ENCODE measurements around the gene BEGAIN. TPM values are rescaled to one million over a fixed set of nuclear protein-coding genes. Genes with fewer than 3 reads are reported as not detected.

The BEGAIN gene
- polyA plus RNA-seq, 4 donors, result 1.3 to 13.5 (median 5.1) TPM

GRCh38 chr14:100540141-100540925, 46.9 kb downstream of the BEGAIN start:
- 85 to 93% (median 91%) methylated on average over 25 to 28 of the region's 28 CpGs for WGBS, 3 donors
- peaks cover 0 to 3% (median 0%) of the 10 kb centered on the region in 3 donors for H3K4me1 ChIP-seq (ENCODE audit: control insufficient read depth in 3 of 3, insufficient read depth in 2 of 3, low read depth in 1 of 3, low read length in 2 of 3)
- H3K4me3 ChIP-seq (ENCODE audit: low read depth in 1 of 3, low read length in 3 of 3), result no peak overlapping the region
- no peaks in the 10 kb centered on the region for H3K27me3 ChIP-seq (ENCODE audit: control insufficient read depth in 3 of 3, insufficient read depth in 3 of 3, low read length in 3 of 3)
- H3K36me3 ChIP-seq (ENCODE audit: control insufficient read depth in 3 of 3, insufficient read depth in 2 of 3, low read depth in 1 of 3, low read length in 3 of 3), result peaks cover 0 to 4% (median 0%) of the 10 kb centered on the region in 3 donors
- no peak for DNase-seq
- no peak overlapping the region for H3K27ac ChIP-seq (ENCODE audit: low read depth in 1 of 3, low read length in 2 of 3)
- no peaks in the 10 kb centered on the region for H3K9me3 ChIP-seq (ENCODE audit: control insufficient read depth in 2 of 2, insufficient read depth in 1 of 2, low read depth in 1 of 2, low read length in 1 of 2)
- no peak for FAIRE-seq

- Histone ChIP-seq H3K27me3 (ENCODE audit: control insufficient read depth in 3 of 3, insufficient read depth in 3 of 3, low read length in 3 of 3) (no peaks in the 10 kb centered on the region), H3K4me1 (ENCODE audit: control insufficient read depth in 3 of 3, insufficient read depth in 2 of 3, low read depth in 1 of 3, low read length in 2 of 3) (no peaks in the 10 kb centered on the region), H3K27ac (ENCODE audit: low read depth in 1 of 3, low read length in 2 of 3) (no peak overlapping the region), H3K9me3 (ENCODE audit: control insufficient read depth in 2 of 2, insufficient read depth in 1 of 2, low read depth in 1 of 2, low read length in 1 of 2) (no peaks in the 10 kb centered on the region), H3K36me3 (ENCODE audit: control insufficient read depth in 3 of 3, insufficient read depth in 2 of 3, low read depth in 1 of 3, low read length in 3 of 3) (peaks cover 0 to 4% (median 0%) of the 10 kb centered on the region in 3 donors), H3K4me3 (ENCODE audit: low read depth in 1 of 3, low read length in 3 of 3) (no peak overlapping the region)
- DNase-seq, result no peak
- WGBS, 3 donors, result 77 to 88% (median 85%) methylated on average over 11 to 13 of the region's 13 CpGs
- FAIRE-seq, result no peak
Measured at GRCh38 chr14:100539766-100540140, 47.5 kb downstream of the BEGAIN start.

DNA sequence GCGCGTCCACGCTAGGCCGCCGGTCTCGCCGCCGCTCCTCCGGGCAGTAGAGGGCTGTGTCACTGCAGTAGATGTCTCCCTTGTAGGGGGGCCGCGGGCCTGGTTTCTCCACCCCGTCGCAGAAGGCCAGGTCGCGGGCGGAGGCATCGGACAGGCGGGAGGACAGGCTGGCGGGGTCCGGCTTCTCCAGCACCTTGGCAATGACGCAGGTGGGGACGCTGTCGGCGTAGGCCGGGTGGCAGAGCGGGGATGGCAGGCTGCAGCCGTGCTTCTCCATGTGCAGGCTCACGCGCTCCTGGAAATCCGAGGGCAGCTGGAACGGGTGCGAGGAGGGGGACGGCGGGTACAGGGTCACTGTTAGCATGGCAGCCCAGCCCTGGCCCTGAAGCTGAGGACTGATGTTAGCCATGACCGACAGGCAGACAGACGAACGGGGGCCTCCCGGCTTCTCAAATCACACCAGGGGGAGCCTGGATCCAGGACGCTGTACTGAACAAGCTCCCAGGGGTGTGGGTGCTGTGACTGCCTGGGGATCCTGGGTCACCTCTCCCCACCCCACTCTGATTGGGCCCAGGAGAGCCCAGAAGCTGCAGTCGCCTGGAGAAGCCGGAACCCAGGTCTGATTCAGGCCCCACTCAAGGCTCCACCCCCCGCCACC, 48.1 kb downstream of the BEGAIN start:
- no peak overlapping the region for H3K4me3 ChIP-seq (ENCODE audit: low read depth in 1 of 3, low read length in 3 of 3)
- no peaks in the 10 kb centered on the region for H3K9me3 ChIP-seq (ENCODE audit: control insufficient read depth in 2 of 2, insufficient read depth in 1 of 2, low read depth in 1 of 2, low read length in 1 of 2)
- no peaks in the 10 kb centered on the region for H3K27me3 ChIP-seq (ENCODE audit: control insufficient read depth in 3 of 3, insufficient read depth in 3 of 3, low read length in 3 of 3)
- H3K4me1 ChIP-seq (ENCODE audit: control insufficient read depth in 3 of 3, insufficient read depth in 2 of 3, low read depth in 1 of 3, low read length in 2 of 3), result no peaks in the 10 kb centered on the region
- FAIRE-seq (no peak), DNase-seq (no peak)
- H3K36me3 ChIP-seq (ENCODE audit: control insufficient read depth in 3 of 3, insufficient read depth in 2 of 3, low read depth in 1 of 3, low read length in 3 of 3), result peaks cover 0 to 4% (median 0%) of the 10 kb centered on the region in 3 donors
- WGBS, 3 donors, result 95 to 97% (median 95%) methylated on average over 42 of the region's 42 CpGs
- H3K27ac ChIP-seq (ENCODE audit: low read depth in 1 of 3, low read length in 2 of 3), result no peak overlapping the region

DNA sequence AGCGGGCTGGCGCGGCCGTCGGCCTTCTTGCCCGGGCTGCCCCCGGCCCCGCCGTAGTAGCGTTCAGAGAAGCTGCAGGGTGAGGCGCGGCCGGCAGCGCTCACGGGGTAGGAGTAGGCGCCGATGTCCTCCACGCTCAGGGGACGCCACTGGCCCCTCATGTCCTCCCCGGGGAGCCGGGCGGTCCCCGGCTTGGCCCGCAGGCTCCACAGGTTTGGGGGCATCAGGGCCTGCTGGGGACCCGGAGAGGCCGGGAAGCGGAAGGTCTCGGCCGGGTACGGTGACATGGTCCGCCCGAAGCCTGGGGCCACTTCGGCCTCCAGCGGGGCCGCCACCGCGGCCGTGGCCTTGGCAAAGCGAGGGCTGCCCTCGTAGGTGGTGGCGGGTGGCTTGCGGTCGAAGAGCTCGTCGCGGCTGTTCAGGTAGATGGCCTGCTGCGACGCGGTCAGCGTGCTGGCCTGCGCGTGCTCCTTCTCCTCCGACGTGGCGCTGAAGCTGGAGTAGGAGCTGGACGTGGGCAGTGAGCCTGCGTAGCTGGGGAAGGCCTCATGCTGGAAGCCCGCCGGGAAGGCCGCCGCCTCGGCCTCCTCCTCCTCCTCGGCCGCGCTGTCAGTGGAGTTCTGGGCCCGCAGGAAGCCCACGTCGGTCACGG, 48.7 kb downstream of the BEGAIN start:
- Histone ChIP-seq H3K4me1 (ENCODE audit: control insufficient read depth in 3 of 3, insufficient read depth in 2 of 3, low read depth in 1 of 3, low read length in 2 of 3) (no peaks in the 10 kb centered on the region), H3K9me3 (ENCODE audit: control insufficient read depth in 2 of 2, insufficient read depth in 1 of 2, low read depth in 1 of 2, low read length in 1 of 2) (no peaks in the 10 kb centered on the region), H3K27ac (ENCODE audit: low read depth in 1 of 3, low read length in 2 of 3) (no peak overlapping the region), H3K36me3 (ENCODE audit: control insufficient read depth in 3 of 3, insufficient read depth in 2 of 3, low read depth in 1 of 3, low read length in 3 of 3) (peaks cover 0 to 6% (median 0%) of the 10 kb centered on the region in 3 donors), H3K27me3 (ENCODE audit: control insufficient read depth in 3 of 3, insufficient read depth in 3 of 3, low read length in 3 of 3) (no peaks in the 10 kb centered on the region), H3K4me3 (ENCODE audit: low read depth in 1 of 3, low read length in 3 of 3) (no peak overlapping the region)
- no peak for DNase-seq
- no peak for FAIRE-seq
- WGBS, 3 donors, result 97 to 98% (median 97%) methylated on average over 61 to 69 of the region's 69 CpGs

DNA sequence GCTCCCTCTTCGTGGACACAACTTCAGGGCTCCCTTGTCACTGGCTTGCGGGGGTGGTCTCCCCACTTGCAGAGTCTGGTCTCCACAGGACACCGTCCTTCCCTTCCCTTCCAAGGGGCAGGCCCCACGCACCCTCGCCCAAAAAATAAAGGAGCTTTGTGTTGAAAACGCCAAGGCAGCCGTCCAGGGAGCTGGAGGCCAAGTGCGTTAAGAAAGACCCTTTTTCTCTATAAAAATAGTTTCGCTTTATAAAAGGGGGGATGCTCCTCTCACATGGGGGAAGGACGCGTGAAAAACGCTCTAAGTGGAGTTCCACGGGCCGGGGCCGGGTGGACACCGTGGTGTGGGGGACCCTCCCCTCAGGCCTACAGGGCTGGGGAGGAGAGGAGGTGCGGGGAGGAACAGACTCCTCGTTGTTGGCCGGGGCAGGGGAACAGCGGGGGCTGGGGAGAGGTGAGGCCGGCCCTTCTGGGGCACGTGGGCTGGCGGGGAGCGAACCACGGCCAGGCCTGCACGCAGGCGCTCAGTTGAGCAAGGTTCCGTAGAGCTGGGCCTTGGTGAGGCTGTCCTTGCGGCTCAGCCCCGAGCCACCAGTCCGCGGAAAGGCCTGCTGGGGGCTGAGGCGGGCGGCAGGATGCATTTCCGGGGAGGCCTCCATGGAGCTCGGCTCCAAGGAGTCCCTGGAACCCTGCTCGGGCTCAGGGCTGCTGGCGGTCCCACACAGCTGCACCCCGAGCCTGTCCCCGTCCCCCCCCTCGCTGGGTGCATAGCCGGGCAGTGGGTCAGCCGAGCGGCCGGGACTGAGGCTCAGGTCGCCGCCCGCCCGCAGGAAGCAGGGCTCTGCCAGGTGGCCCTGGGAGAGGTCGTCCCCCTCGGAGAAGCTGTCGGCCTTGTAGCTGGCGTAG, 49.5 kb downstream of the BEGAIN start:
- DNase-seq, result no peak
- H3K27me3 ChIP-seq (ENCODE audit: control insufficient read depth in 3 of 3, insufficient read depth in 3 of 3, low read length in 3 of 3), result no peaks in the 10 kb centered on the region
- no peak for FAIRE-seq
- peaks cover 0 to 7% (median 0%) of the 10 kb centered on the region in 3 donors for H3K36me3 ChIP-seq (ENCODE audit: control insufficient read depth in 3 of 3, insufficient read depth in 2 of 3, low read depth in 1 of 3, low read length in 3 of 3)
- H3K4me1 ChIP-seq (ENCODE audit: control insufficient read depth in 3 of 3, insufficient read depth in 2 of 3, low read depth in 1 of 3, low read length in 2 of 3), result no peaks in the 10 kb centered on the region
- H3K4me3 ChIP-seq (ENCODE audit: low read depth in 1 of 3, low read length in 3 of 3), result no peak overlapping the region
- 91 to 94% (median 93%) methylated on average over 45 to 53 of the region's 53 CpGs for WGBS, 3 donors
- no peaks in the 10 kb centered on the region for H3K9me3 ChIP-seq (ENCODE audit: control insufficient read depth in 2 of 2, insufficient read depth in 1 of 2, low read depth in 1 of 2, low read length in 1 of 2)
- H3K27ac ChIP-seq (ENCODE audit: low read depth in 1 of 3, low read length in 2 of 3), result no peak overlapping the region

- H3K4me1 ChIP-seq (ENCODE audit: control insufficient read depth in 3 of 3, insufficient read depth in 2 of 3, low read depth in 1 of 3, low read length in 2 of 3), result no peaks in the 10 kb centered on the region
- FAIRE-seq (no peak), DNase-seq (no peak)
- H3K9me3 ChIP-seq (ENCODE audit: control insufficient read depth in 2 of 2, insufficient read depth in 1 of 2, low read depth in 1 of 2, low read length in 1 of 2), result no peaks in the 10 kb centered on the region
- no peak overlapping the region for H3K4me3 ChIP-seq (ENCODE audit: low read depth in 1 of 3, low read length in 3 of 3)
- H3K36me3 ChIP-seq (ENCODE audit: control insufficient read depth in 3 of 3, insufficient read depth in 2 of 3, low read depth in 1 of 3, low read length in 3 of 3), result peaks cover 0 to 12% (median 0%) of the 10 kb centered on the region in 3 donors
- H3K27ac ChIP-seq (ENCODE audit: low read depth in 1 of 3, low read length in 2 of 3), result no peak overlapping the region
- H3K27me3 ChIP-seq (ENCODE audit: control insufficient read depth in 3 of 3, insufficient read depth in 3 of 3, low read length in 3 of 3), result no peaks in the 10 kb centered on the region
- 88 to 92% (median 89%) methylated on average over 29 of the region's 29 CpGs for WGBS, 3 donors
Measured at GRCh38 chr14:100536721-100537445, 50.3 kb downstream of the BEGAIN start.

- DNase-seq, result no peak
Measured at GRCh38 chr14:100536121-100536510, 51.1 kb downstream of the BEGAIN start.

More at GRCh38 chr14:100536121-100536510, 51.1 kb downstream of the BEGAIN start:
- H3K27me3 ChIP-seq (ENCODE audit: control insufficient read depth in 3 of 3, insufficient read depth in 3 of 3, low read length in 3 of 3), result no peaks in the 10 kb centered on the region
- 80 to 93% (median 80%) methylated on average over 8 of the region's 8 CpGs for WGBS, 3 donors
- H3K4me1 ChIP-seq (ENCODE audit: control insufficient read depth in 3 of 3, insufficient read depth in 2 of 3, low read depth in 1 of 3, low read length in 2 of 3), result no peaks in the 10 kb centered on the region
- H3K9me3 ChIP-seq (ENCODE audit: control insufficient read depth in 2 of 2, insufficient read depth in 1 of 2, low read depth in 1 of 2, low read length in 1 of 2), result no peaks in the 10 kb centered on the region
- H3K4me3 ChIP-seq (ENCODE audit: low read depth in 1 of 3, low read length in 3 of 3), result no peak overlapping the region
- no peak overlapping the region for H3K27ac ChIP-seq (ENCODE audit: low read depth in 1 of 3, low read length in 2 of 3)
- FAIRE-seq, result no peak
- H3K36me3 ChIP-seq (ENCODE audit: control insufficient read depth in 3 of 3, insufficient read depth in 2 of 3, low read depth in 1 of 3, low read length in 3 of 3), result peaks cover 0 to 13% (median 0%) of the 10 kb centered on the region in 3 donors

All from small intestine (tissue), 7 donors.